ENCODE measurements around the gene GNG7.
"Not testable (repeated sequence)": the region's sequence is repeated elsewhere in the genome, so short reads cannot be mapped to it uniquely, and the experiment has no call there.

The GNG7 gene

DNA sequence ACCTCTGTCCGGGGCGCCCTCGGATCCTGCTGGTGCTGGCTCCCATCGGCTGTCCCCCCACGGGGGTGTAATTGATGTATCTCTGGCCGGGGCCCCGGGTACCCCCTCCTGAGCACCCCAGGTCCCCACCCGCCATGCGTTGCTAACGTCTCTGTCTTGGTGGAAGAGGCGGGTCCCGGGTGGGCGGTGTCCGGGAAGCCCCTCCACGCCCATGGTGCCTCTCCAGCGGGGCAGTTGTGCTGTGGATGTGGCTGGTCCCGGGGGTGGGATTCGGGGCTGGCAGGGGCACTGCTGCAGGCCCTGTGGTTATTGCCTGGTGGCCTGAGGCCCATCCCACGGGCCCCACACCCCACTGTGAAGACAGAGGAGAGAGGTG, 13.8 kb upstream of the GNG7 start:
- TF ChIP-seq, protein P1, sequence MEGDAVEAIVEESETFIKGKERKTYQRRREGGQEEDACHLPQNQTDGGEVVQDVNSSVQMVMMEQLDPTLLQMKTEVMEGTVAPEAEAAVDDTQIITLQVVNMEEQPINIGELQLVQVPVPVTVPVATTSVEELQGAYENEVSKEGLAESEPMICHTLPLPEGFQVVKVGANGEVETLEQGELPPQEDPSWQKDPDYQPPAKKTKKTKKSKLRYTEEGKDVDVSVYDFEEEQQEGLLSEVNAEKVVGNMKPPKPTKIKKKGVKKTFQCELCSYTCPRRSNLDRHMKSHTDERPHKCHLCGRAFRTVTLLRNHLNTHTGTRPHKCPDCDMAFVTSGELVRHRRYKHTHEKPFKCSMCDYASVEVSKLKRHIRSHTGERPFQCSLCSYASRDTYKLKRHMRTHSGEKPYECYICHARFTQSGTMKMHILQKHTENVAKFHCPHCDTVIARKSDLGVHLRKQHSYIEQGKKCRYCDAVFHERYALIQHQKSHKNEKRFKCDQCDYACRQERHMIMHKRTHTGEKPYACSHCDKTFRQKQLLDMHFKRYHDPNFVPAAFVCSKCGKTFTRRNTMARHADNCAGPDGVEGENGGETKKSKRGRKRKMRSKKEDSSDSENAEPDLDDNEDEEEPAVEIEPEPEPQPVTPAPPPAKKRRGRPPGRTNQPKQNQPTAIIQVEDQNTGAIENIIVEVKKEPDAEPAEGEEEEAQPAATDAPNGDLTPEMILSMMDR (IDR thresholded peaks at IDR 0.05; ENCODE audit: poor library complexity, severe bottlenecking): no peak
- peaks cover 4% of the 10 kb centered on the region for H3K9me3 ChIP-seq (ENCODE audit: severe bottlenecking)
- no peaks in the 10 kb centered on the region for H3K36me3 ChIP-seq (ENCODE audit: low read depth)
- H3K4me1 ChIP-seq (ENCODE audit: insufficient read depth, poor library complexity, severe bottlenecking): no peaks in the 10 kb centered on the region
- DNase-seq (ENCODE audit: low spot score) (no peak), ATAC-seq (ENCODE audit: low read depth) (no peak)
- no peak overlapping the region for H3K27ac ChIP-seq (ENCODE audit: poor library complexity, severe bottlenecking)
- H3K27me3 ChIP-seq (ENCODE audit: insufficient read depth, poor library complexity, severe bottlenecking): peaks cover 11% of the 10 kb centered on the region
- H3K4me3 ChIP-seq (ENCODE audit: severe bottlenecking): no peak overlapping the region

DNA sequence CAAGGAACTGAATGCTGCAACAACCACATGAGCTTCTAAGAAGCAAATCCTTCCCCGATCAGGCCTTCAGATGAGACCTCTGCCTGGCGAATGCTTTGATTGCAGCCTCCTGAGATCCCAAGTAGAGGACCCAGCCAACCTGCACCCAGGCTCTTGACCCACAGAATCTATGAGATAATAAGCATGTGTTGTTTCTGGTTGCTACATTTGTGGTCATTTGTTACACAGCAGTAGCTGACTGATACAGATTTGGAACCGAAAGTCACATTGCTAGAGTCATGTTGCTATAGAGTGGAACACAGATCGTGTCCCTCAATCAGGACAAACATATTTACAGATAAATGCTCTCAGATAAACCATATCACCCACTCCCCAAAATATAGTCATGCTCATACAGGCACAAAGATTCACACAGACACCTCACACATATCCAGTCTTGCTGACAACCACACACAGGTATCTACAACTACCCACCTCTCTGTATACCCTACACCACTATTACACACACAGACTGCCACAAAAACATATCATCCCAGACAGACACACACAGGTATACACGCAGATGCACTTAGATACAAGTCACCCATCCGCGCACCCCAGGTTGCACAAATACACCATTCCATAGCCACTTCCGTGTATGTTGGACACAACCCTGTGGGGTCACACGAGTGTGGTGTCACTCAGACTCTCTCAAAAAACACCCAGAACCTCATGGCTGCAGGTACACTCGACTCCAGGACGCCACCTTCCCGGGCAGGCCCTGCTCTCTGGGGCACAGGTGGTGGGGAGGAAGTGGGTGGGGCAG, 13.2 kb upstream of the GNG7 start:
- TF ChIP-seq, protein P1 (IDR thresholded peaks at IDR 0.05; ENCODE audit: poor library complexity, severe bottlenecking): no peak
- no peak overlapping the region for H3K4me3 ChIP-seq (ENCODE audit: severe bottlenecking)
- peaks cover 4% of the 10 kb centered on the region for H3K9me3 ChIP-seq (ENCODE audit: severe bottlenecking)
- no peak overlapping the region for H3K27ac ChIP-seq (ENCODE audit: poor library complexity, severe bottlenecking)
- DNase-seq (ENCODE audit: low spot score) (no peak), ATAC-seq (ENCODE audit: low read depth) (no peak)
- H3K36me3 ChIP-seq (ENCODE audit: low read depth): no peaks in the 10 kb centered on the region
- H3K4me1 ChIP-seq (ENCODE audit: insufficient read depth, poor library complexity, severe bottlenecking): no peaks in the 10 kb centered on the region
- peaks cover 10% of the 10 kb centered on the region for H3K27me3 ChIP-seq (ENCODE audit: insufficient read depth, poor library complexity, severe bottlenecking)

- DNase-seq (ENCODE audit: low spot score) (no peak), ATAC-seq (ENCODE audit: low read depth) (no peak)
- Histone ChIP-seq H3K9me3 (ENCODE audit: severe bottlenecking) (peaks cover 4% of the 10 kb centered on the region), H3K27ac (ENCODE audit: poor library complexity, severe bottlenecking) (no peak overlapping the region), H3K4me3 (ENCODE audit: severe bottlenecking) (no peak overlapping the region), H3K4me1 (ENCODE audit: insufficient read depth, poor library complexity, severe bottlenecking) (no peaks in the 10 kb centered on the region), H3K36me3 (ENCODE audit: low read depth) (no peaks in the 10 kb centered on the region), H3K27me3 (ENCODE audit: insufficient read depth, poor library complexity, severe bottlenecking) (peaks cover under 1% of the 10 kb centered on the region)
- TF ChIP-seq, protein P1 (IDR thresholded peaks at IDR 0.05; ENCODE audit: poor library complexity, severe bottlenecking): no peak
These were observed 12.2 kb upstream of the GNG7 start for GRCh38 chr19:2714531-2715269.

- ATAC-seq (ENCODE audit: low read depth); DNase-seq (ENCODE audit: low spot score); H3K27me3 ChIP-seq (ENCODE audit: insufficient read depth, poor library complexity, severe bottlenecking); H3K27ac ChIP-seq (ENCODE audit: poor library complexity, severe bottlenecking); H3K9me3 ChIP-seq (ENCODE audit: severe bottlenecking); H3K36me3 ChIP-seq (ENCODE audit: low read depth); H3K4me1 ChIP-seq (ENCODE audit: insufficient read depth, poor library complexity, severe bottlenecking); H3K4me3 ChIP-seq (ENCODE audit: severe bottlenecking): not testable (repeated sequence)
These were observed 11.6 kb upstream of the GNG7 start for GRCh38 chr19:2714102-2714501.

DNA sequence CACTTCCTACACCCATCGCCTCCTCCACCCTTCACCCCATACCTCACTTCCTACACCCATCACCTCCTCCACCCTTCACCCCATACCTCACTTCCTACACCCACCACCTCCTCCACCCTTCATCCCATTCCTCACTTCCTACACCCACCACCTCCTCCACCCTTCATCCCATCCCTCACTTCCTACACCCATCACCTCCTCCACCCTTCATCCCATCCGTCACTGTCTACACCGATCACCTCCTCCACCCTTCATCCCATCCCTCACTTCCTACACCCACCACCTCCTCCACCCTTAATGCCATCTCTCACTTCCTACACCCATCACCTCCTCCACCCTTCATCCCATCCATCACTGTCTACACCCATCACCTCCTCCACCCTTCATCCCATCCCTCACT, 10.7 kb upstream of the GNG7 start:
- not testable (repeated sequence) for H3K4me3 ChIP-seq (ENCODE audit: severe bottlenecking); H3K4me1 ChIP-seq (ENCODE audit: insufficient read depth, poor library complexity, severe bottlenecking); H3K36me3 ChIP-seq (ENCODE audit: low read depth); ATAC-seq (ENCODE audit: low read depth); H3K27ac ChIP-seq (ENCODE audit: poor library complexity, severe bottlenecking); H3K9me3 ChIP-seq (ENCODE audit: severe bottlenecking); DNase-seq (ENCODE audit: low spot score); H3K27me3 ChIP-seq (ENCODE audit: insufficient read depth, poor library complexity, severe bottlenecking)

DNA sequence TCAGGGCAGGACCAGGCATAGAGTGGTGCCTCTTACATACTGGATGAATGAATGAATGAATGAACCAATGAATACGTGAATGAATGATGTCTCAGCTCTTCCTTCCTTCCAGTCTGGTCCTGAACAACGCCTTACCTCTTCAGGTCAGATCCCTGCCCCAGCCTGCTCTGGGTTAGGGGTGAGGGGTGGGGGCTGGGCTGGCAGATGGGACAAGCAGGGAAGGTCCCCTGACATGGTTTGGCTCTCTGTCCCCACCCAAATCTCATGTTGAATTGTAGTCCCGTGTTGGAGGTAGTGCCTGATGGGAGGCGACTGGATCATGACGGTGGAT, 9.3 kb upstream of the GNG7 start:
- no peaks in the 10 kb centered on the region for H3K27me3 ChIP-seq (ENCODE audit: insufficient read depth, poor library complexity, severe bottlenecking)
- ATAC-seq (ENCODE audit: low read depth) (no peak), DNase-seq (ENCODE audit: low spot score) (no peak)
- H3K36me3 ChIP-seq (ENCODE audit: low read depth): no peaks in the 10 kb centered on the region
- peaks cover 4% of the 10 kb centered on the region for H3K9me3 ChIP-seq (ENCODE audit: severe bottlenecking)
- no peaks in the 10 kb centered on the region for H3K4me1 ChIP-seq (ENCODE audit: insufficient read depth, poor library complexity, severe bottlenecking)
- no peak overlapping the region for H3K4me3 ChIP-seq (ENCODE audit: severe bottlenecking)
- TF ChIP-seq, protein P1 (IDR thresholded peaks at IDR 0.05; ENCODE audit: poor library complexity, severe bottlenecking): no peak
- no peak overlapping the region for H3K27ac ChIP-seq (ENCODE audit: poor library complexity, severe bottlenecking)
